GM12875 (cell line): ENCODE data around the gene YIF1A.
"Not testable (repeated sequence)": the region's sequence is repeated elsewhere in the genome, so short reads cannot be mapped to it uniquely, and the experiment has no call there.

Experiments
- H3K4me3 ChIP-seq: one replicate; pipeline ENCODE4 v1.5.1; 2011; ENCODE audit warnings: low read depth, low read length, control low read depth
- CTCF ChIP-seq: IDR thresholded peaks from 2 replicates; pipeline ENCODE4 v1.5.1; 2011; ENCODE audit warnings: low read depth, mild to moderate bottlenecking, control low read depth, inconsistent platforms, low read length, moderate library complexity, borderline replicate concordance; ENCODE audit not compliant: insufficient read depth

Gene YIF1A

DNA sequence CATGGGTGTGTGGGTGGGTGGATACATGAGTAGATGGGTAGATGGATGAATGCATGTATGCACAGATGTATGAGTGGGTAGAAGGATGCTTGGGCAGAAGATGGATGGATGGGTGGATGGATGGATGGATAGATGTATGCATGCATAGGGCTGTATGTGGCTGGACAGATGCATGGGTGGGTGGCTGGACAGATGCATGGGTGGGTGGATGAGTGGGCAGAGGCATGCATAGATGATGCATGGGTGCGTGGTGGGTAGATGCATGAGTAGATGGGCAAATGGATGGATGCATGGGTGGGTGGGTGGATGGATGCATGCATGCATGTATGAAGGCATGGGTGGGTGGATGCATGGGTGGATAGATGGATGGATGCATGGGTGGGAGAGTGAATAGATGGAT, 34.7 kb upstream of the YIF1A start:
- TF ChIP-seq CTCF: no peak
- no peak overlapping the region for H3K4me3 ChIP-seq

- H3K4me3 ChIP-seq: no peak overlapping the region
These were observed 33.9 kb upstream of the YIF1A start for GRCh38 chr11:66322732-66323427.

GRCh38 chr11:66321606-66322005, 32.7 kb upstream of the YIF1A start:
- TF ChIP-seq CTCF: no peak

More at GRCh38 chr11:66322732-66323427, 33.9 kb upstream of the YIF1A start:
- TF ChIP-seq CTCF: no peak

GRCh38 chr11:66320748-66321147, 31.8 kb upstream of the YIF1A start:
- not testable (repeated sequence) for H3K4me3 ChIP-seq

More at GRCh38 chr11:66321606-66322005, 32.7 kb upstream of the YIF1A start:
- no peak overlapping the region for H3K4me3 ChIP-seq

DNA sequence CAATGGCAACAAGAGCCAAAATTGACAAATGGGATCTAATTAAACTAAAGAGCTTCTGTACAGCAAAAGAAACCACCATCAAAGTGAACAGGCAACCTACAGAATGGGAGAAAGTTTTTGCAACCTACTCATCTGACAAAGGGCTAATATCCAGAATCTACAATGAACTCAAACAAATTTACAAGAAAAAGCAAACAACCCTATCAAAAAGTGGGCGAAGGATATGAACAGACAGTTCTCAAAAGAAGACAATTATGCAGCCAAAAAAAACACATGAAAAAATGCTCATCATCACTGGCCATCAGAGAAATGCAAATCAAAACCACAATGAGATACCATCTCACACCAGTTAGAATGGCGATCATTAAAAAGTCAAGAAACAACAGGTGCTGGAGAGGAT, 31.3 kb upstream of the YIF1A start:
- H3K4me3 ChIP-seq: not testable (repeated sequence)

DNA sequence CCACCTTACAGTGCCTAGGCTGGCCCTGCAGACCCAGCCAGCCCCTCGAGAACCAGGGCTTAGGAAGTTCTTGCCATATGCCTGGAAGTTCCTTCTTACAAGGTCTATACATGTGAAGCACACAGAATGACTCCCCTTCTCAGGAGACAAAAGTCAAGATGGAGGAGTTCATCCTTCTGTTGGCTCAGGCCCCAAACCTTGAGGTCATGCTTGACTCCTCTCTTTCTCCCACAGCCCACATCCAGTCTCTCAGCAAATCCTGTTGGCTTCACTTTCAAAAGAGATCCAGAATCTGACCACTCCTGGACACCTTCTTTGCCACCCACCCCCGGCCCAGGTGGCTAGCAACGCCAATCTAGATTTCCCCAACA, 29.6 kb upstream of the YIF1A start:
- TF ChIP-seq CTCF: no peak
- no peak overlapping the region for H3K4me3 ChIP-seq

DNA sequence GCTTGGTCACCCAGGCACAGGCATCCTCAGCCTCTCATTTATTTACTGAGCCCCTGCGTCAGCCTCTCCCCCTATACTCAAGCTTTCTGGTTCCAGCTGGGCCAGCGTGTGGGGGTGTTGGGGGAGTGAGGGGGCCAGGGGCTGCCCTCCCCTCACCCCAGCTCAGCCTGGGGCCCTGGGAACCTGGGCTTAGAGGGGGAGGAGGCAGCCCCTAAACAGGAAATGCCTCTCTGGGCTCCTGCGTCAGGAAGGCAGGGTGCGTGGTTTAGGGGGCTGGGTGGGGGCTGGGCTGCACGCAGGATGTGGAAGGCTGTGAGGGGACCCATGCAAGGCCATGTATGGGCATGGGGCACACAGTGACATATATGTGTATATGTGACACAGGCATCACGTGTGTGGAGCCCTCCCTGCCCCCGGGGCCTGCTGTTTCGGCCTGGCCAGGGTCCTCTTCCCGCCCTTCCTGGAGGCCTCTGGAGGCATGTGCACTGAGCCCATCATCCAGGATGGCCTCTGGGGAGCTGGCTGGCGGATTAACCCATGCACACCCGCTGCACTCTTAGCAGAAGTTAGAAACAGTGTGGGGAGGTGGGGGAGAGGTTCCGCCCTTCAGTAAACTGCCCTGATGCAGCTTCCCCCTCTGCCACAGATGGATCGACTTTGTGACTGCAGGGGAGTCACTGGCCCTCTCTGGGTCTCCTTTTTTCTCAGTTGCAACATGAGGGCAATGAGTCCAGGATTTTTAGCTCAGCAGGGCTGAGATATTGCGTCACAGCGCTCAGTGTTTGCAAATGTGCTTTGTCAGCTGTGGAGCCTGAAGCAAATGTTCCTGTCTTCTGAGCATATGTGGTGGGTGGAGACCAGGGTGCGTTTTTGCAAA, 29.0 kb upstream of the YIF1A start:
- H3K4me3 ChIP-seq: no peak overlapping the region
- TF ChIP-seq CTCF: no peak

DNA sequence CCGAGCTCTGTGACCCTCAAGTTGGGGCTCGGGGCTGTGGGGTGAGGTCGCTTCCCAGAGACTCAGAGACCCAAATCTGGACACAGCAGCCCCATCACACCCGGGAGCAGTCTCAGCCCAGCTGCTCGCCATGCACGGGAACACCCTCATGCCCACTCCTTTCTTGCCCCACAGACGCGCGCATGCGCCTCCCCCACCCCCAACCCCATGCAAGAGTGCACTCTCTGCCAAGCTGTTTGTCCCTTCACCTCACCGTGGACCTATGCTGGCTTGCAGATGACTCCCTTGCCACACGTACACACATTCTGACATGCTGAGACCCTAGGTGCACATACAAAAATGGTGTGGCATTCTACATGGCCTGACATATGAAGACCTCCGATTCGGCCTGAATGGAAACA, 28.4 kb upstream of the YIF1A start:
- no peak overlapping the region for H3K4me3 ChIP-seq
- no peak for TF ChIP-seq CTCF
